Type B pancreatic cell (in vitro differentiated cells): ENCODE measurements around the gene ATP11B. TPM values are rescaled to one million over a fixed set of nuclear protein-coding genes. Genes with fewer than 3 reads are reported as not detected.

Experiments used
- DNase-seq: peaks from one replicate; pipeline ENCODE4 v3.0.0; 2021; ENCODE audit warnings: mixed read lengths; ENCODE audit not compliant: unreplicated experiment; ENCODE audit errors: extremely low spot score
- H3K27ac Mint-ChIP-seq: 2 replicates; pipeline ENCODE4 v1.8.0; 2021; ENCODE audit warnings: mild to moderate bottlenecking, mixed read lengths
- H3K27me3 Mint-ChIP-seq: 2 replicates; pipeline ENCODE4 v1.8.0; 2021; ENCODE audit warnings: mixed read lengths
- H3K36me3 Mint-ChIP-seq: 2 replicates; pipeline ENCODE4 v1.8.0; 2021; ENCODE audit warnings: mixed read lengths
- H3K4me1 Mint-ChIP-seq: one replicate; pipeline ENCODE4 v1.8.0; 2021; ENCODE audit warnings: mixed read lengths; ENCODE audit not compliant: unreplicated experiment
- H3K4me3 Mint-ChIP-seq: 2 replicates; pipeline ENCODE4 v1.8.0; 2021; ENCODE audit warnings: mild to moderate bottlenecking, mixed read lengths
- H3K9me3 Mint-ChIP-seq: 2 replicates; pipeline ENCODE4 v1.8.0; 2021; ENCODE audit warnings: mixed read lengths
- total RNA-seq: library from RNA; stranded (reverse); gene quantifications from 2 replicates; pipeline ENCODE4 v1.2.1, GENCODE V29; 2021; ENCODE audit warnings: low replicate concordance
- TF ChIP-seq, protein P1 (sequence below): fragments of 200-600 bp; sonication (generic); conservative IDR thresholded peaks from 2 replicates; pipeline ENCODE4 v1.5.0; 2021; ENCODE audit warnings: antibody characterized with exemption, mild to moderate bottlenecking

The ATP11B gene
- total RNA-seq, 1 donor from 2014 or later: 73.4 TPM

DNA sequence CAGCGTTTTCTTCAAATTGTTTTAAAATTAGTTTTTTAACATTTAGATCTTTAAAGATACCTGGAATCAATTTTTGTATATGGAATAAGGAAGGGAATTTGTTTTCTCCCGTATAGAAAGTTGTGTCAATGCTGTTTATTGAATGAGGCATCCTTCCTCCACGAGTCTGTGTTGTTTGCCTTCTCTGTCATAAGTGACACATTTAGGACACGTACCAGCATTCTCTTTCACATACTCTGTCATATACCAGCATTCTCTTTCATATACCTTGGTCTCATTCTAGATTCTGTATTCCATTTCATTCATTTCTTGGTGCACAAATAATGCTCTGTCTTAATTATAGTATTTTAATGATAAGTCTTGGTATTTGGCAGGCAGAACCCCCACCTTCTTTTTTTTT lies 10.3 kb downstream of the ATP11B start:
- H3K4me1 Mint-ChIP-seq: peaks cover 14% of the 10 kb centered on the region
- TF ChIP-seq, protein P1, sequence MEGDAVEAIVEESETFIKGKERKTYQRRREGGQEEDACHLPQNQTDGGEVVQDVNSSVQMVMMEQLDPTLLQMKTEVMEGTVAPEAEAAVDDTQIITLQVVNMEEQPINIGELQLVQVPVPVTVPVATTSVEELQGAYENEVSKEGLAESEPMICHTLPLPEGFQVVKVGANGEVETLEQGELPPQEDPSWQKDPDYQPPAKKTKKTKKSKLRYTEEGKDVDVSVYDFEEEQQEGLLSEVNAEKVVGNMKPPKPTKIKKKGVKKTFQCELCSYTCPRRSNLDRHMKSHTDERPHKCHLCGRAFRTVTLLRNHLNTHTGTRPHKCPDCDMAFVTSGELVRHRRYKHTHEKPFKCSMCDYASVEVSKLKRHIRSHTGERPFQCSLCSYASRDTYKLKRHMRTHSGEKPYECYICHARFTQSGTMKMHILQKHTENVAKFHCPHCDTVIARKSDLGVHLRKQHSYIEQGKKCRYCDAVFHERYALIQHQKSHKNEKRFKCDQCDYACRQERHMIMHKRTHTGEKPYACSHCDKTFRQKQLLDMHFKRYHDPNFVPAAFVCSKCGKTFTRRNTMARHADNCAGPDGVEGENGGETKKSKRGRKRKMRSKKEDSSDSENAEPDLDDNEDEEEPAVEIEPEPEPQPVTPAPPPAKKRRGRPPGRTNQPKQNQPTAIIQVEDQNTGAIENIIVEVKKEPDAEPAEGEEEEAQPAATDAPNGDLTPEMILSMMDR: no peak
- no peaks in the 10 kb centered on the region for H3K27me3 Mint-ChIP-seq
- H3K4me3 Mint-ChIP-seq: no peak overlapping the region
- DNase-seq: no peak
- H3K36me3 Mint-ChIP-seq: no peaks in the 10 kb centered on the region
- H3K9me3 Mint-ChIP-seq: no peaks in the 10 kb centered on the region
- H3K27ac Mint-ChIP-seq: no peak overlapping the region

DNA sequence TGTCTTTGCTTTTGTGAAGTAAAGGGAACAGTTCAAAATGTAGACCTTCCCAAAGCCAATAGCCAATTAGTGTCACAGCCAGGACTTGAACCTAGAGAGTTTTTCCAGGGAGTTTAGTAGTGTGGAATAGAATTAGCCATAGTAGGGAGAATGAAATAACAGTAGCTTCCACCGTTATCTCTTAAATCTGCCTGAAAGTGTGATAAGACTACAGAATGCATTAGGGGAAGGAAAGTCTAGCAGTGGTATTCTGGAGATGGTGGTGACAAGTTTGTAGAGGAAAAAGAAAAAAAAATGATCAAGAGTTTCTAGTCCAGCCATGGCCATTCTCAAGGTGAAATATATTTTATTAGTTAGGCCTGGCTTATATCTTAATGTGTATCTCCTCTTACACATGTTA lies 13.8 kb downstream of the ATP11B start:
- DNase-seq: no peak
- Mint-ChIP-seq H3K36me3 (peaks cover 3% of the 10 kb centered on the region), H3K4me1 (peaks cover 18% of the 10 kb centered on the region), H3K9me3 (no peaks in the 10 kb centered on the region), H3K27me3 (no peaks in the 10 kb centered on the region), H3K27ac (no peak overlapping the region), H3K4me3 (no peak overlapping the region)
- TF ChIP-seq, protein P1: no peak

DNA sequence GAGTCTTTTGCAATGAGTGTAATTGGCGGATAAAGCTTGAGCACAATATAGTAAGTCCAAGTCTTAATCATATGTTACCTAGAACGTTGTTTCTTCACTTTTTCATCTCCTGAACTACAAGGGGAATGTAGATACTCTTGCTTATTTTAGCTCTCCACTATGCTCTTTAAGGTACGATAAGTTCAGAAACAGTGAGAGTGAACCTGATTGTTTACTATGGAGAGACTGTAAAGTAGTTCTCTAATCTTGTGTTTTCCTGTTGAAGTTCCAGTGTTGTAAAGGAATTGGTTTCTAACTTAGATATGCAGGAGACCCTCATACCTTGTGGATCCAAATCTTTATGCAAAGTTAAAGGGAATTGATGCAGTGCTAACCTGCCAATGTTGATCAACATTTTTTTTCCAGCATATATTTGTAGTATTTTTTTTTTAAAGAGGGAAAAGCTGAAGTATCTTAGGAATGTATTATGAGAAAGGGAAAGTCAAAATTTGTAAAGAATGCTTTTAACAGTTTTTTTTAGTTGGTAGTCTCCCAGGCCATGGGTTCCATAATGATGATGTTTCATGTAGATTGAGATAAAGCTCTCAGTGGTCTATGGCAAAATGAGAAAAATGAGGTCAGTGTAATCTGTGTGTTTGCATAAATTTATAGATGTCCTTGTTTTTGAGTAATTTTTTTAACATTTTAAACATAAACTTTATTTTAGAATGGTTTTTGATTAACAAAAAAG lies 14.9 kb downstream of the ATP11B start:
- Mint-ChIP-seq H3K9me3 (no peaks in the 10 kb centered on the region), H3K27me3 (no peaks in the 10 kb centered on the region), H3K27ac (no peak overlapping the region), H3K4me3 (no peak overlapping the region), H3K4me1 (peaks cover 13% of the 10 kb centered on the region), H3K36me3 (peaks cover 6% of the 10 kb centered on the region)
- TF ChIP-seq, protein P1: no peak
- no peak for DNase-seq

DNA sequence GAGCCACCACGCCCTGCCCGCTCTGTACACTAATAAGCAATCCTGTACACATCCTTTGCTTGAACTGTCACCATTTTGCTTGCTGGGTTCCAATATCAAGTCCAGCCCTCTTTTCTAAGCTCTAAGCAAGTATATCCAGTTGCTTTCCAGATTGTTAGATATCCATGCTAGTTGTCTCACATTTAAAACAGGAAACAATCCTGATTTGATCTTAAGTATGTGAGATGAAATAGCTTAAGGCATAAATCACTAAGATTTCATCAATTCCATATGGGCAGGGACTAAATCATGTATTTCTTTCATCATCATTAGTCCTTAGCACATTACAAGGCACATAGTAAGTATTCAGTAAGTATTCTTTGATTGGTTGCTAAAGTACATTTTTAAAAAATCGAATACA lies 16.2 kb downstream of the ATP11B start:
- peaks cover 6% of the 10 kb centered on the region for H3K36me3 Mint-ChIP-seq
- H3K27me3 Mint-ChIP-seq: no peaks in the 10 kb centered on the region

DNA sequence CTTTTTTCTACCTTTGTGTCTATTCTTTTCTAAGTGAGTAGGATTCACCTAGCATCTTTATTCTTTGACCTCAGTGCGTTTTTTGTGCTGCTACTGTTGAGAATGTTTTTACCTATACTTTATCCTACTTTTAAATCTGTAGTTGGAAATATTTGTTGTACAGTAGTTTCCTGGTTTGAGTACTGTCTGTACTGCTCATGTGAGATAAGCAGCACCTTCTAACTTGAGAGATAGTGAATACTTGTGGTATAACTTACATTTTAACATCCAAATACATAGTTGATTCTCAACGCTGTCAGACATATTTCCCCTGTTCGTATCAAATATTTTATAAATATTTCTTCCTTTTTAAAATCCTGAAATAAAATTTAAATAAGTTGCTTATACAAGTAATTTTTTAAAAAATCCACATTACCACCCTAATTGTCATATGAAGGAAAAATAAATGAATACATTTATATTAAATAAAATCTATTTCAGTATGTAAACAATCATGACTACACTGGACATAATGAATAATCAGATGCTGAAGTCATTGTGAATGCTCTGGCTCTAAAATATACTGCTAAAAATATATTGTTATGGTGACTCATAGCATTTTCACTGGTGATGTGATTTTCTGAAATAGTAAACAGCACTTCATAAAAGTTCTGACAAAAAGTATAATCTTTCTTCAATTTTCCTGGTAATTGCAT lies 17.4 kb downstream of the ATP11B start:
- Mint-ChIP-seq H3K27me3 (no peaks in the 10 kb centered on the region), H3K9me3 (no peaks in the 10 kb centered on the region), H3K27ac (peak overlapping the region; percentile 15), H3K4me3 (no peak overlapping the region), H3K36me3 (peaks cover 6% of the 10 kb centered on the region), H3K4me1 (peaks cover 19% of the 10 kb centered on the region)
- TF ChIP-seq, protein P1: no peak
- DNase-seq: no peak

More for the DNA sequence above, 16.2 kb downstream of the ATP11B start:
- Mint-ChIP-seq H3K9me3 (no peaks in the 10 kb centered on the region), H3K4me1 (peaks cover 15% of the 10 kb centered on the region), H3K27ac (no peak overlapping the region), H3K4me3 (no peak overlapping the region)
- DNase-seq: no peak
- TF ChIP-seq, protein P1: no peak
